Fibroblast of the conjunctiva (primary cell): ENCODE data around the gene EPX.

ENCODE experiments used
- DNase-seq: peaks from one replicate; pipeline ENCODE4 v3.0.0-alpha.2; 2010; ENCODE audit warnings: low read depth

The EPX gene

DNA sequence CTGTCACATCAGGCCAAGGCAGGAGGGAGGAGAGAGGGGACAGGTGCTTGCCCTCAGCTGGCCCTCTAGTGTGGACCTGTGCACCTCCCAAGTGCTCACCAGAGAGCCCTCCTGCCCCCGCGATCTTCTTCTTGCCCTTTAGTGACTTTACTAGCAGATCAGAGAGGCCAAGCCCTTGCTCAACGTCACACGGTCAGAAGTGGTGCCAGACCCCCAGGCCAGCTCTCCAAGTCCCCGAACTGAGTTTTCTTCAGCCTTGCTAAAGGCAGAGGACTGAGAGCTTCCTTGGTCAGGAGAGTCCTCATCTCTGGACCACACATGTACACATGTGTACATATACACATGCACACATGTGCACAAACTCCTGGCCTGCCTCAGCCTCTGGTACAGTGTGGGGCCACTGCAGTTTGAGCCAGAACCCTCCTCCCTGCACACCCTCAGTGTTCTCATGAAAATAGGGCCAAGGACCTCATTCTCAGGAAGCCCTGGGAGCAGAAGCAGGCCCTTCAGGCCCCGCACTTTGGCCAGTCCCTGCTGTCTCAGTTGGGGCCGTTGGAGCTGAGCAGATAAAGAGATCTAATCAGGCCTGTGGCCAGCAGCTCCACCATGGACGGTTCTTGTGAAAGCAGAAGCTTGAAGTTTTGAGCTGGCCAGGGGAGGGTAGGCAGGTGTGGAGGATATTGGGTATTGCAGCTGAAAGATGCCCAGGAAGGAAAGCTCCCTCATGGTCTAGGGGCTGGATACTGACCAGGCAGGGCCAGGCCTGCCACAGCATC is 7.4 kb upstream of the EPX start:
- no peak for DNase-seq

DNA sequence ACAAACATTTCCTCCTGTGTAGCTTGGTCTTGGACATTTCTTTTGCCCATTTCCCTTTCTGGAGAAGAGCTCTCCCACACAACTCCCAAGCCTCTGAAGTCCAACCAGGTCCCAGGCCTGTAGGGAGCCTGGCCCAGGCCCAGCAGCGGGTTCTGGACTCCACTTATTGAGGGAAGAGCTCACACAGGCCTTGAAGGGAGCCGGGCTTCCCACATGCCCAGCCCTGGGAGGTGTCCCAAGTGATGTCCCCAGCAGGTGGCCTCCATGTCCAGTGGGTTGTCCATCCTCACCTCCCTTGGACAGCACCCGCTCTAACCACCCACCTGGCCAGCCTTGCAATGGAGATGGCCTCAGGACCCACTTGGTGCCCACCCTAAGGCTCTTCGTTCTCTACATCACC is 5.9 kb upstream of the EPX start:
- DNase-seq = no peak

DNA sequence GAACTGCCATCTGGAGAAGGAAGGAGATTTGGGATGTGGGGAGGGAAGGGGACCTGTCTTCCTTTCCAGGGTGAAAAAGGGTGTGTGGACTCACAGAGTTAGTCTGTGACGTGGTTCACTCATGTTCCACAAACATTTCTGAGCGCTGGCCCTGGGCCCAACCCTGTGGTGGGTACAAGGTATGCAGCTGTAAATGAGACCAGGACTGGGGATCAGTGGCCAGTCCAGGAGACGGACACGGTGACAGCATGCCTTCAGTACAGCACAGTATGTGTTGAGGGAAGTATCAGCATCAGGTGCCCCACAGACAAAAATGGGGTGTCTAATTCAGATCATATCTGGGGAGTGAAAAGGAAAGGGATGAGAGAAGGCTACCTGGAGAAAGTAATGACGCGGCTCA is 5.5 kb upstream of the EPX start:
- DNase-seq = no peak

DNA sequence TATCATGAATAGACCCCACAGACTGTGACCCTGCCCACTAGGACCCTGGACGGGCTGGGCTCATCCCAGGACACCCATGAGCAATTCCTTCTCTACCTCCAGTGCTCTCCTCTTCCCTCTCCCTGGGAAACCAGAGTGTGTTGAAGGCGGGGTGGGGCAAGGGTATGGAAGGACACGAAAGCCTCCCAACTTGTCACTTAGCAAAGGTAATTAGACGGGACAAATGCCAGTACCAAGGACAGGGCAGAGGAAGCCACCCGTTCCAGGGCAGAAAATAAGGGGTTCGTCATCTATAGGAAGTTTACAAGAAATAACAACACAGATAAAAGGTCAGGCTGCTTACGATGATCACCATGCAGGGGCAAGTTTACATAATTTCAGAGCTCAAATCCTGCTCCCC is 4.9 kb upstream of the EPX start:
- DNase-seq = no peak

DNA sequence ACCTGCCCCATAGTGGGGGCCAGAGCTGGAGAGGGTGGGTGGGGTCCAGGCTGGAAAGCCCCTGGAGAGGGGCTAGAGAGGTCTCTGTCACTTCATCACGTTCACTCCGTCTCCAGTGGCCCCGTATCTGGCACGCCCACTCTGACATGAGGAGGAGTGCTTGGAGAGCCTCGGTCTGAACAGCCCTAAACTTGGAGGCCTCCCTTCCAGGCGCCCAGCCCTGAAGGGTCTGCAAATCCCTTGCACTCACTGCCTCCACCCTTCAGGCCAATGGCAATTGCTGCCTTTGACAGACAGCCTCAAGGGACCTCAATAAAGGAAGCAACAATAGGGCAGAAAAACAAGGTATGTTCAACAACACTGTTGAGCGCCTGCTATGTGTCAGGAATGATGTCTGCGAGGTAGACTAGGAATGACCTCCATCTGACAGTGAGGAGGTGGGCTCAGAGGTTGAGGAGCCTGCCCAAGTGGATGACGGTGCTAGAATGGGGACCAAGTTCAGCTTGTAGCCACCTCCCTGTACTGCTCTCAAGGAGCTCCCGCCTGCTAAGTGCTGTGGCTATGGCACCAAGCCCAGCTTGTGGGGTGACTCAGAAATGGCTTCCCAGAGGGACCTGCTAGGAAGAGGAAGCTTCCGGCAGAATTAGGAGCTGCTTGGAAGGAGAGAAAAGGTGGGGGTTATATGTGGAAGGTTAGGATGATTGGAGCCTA is 2.9 kb upstream of the EPX start:
- peak; percentile 53 for DNase-seq

DNA sequence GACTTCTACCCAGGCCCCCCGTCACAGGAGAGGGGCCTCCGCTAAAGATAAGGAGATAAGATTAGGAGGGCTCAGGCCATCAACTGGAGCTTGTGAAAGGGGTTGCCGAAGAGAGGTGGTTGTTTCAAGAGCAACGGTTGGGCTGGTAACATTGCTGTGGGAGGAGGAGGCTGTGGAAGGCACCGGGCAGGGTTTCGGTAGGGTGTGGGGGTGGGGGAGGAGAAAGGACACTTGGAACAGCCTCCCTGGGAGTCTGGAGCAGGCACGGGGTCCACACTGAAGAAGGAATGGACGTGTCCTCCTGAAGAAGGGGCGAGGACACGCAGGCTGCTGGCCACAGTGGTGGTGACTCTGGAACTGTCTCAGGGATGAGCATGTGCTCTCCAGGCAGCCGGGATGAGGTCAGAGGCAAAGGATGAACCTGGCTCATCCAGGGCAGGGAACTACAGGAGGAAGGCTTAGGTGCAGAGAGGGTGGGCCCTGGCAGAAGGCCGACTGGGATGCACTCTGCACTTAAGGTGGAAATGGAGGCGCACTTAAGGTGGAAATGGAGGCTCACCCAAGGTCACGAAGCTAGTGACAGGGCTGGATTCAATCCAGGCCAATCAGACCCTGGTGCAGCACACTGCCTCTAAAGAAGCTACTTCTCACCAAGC is 1.2 kb upstream of the EPX start:
- no peak for DNase-seq

DNA sequence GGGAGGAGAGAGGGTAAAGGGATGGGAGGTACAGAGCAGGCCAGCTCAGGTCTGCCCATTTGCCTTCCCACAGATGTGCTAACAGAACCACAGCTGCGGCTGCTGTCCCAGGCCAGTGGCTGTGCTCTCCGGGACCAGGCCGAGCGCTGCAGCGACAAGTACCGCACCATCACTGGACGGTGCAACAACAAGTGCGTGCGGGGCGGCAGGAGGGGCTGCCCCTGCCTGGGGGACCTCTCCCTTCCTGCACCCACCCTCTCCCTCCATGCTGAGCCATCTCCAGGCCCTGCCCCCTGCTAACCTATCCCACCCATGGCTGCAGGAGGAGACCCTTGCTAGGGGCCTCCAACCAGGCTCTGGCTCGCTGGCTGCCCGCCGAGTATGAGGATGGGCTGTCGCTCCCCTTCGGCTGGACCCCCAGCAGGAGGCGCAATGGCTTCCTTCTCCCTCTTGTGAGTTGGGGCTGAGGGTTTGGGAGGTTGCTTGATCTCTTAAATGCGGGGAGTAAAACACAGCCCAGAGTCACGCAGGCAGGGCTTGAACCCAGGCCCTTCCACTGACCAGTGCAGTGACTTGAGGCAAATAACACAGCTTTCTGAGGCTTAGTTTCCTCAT is 1.2 kb downstream of the EPX start:
- DNase-seq = no peak

DNA sequence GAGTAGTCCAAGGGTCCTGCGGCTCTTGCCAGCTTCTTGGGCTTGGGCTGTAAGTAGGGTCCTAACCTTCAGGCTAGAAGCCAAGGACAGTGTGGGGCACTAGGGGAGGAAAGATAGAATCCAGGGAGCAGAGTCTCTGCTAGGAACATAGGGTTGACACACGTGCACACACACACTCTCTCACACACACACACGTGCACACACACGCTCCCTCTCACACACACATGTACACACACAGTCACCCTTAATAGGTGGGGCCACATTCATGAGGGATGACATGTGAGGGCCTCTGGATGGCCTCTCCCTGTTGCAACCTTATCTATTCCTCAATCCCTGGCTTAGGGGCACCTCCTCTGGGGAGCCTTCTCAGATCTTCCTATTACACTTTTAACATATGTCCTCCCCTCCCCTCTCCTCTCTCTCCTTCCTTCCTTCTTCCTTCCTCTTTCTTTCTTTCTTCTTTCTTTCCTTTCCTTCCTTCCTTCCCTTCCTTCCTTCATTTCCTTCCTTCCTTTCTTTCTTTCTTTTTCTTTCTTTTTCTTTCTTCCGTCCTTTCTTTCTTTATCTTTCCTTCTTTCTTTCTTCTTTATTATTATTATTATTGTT is 3.1 kb downstream of the EPX start:
- no peak for DNase-seq

DNA sequence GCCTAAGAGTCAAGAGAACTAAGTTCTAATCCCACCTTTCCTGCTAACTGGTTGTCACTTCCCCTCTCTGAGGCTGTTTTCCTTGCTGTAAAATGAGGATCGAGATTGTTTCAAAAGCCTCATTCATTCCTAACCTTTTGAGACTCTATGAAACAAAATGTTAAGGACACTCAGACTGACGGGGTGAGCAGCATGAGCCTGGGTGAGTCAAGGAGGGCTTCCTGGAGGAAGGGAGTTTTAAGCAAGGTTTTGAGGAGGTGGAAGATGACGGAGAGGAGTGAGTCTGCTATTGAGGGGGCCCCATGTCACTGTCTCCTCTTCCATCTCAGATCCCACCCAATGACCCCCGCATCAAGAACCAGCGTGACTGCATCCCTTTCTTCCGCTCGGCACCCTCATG is 4.1 kb downstream of the EPX start:
- no peak for DNase-seq

DNA sequence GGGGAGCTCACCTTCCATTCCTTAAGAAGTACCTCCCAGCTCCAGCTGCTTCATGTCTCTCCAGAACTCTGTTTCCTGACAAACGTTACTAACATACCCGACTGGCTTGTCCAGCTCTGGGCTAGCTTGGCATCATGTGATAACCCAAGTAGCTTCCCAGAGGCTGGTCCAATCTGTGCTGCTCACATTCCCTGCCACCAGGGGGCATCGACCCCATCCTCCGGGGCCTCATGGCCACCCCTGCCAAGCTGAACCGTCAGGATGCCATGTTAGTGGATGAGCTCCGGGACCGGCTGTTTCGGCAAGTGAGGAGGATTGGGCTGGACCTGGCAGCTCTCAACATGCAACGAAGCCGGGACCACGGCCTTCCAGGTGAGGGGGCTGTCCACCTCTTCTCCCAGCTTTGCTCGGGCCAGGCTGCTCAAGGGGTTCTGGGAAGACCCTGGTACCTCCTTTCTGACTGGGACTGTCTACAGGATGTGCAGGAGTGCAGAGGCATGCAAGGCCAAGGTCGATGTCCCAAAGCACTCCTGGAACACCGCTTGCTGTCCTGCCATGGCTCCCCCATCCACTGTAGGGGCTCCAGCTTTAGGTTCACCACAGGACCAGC is 7.6 kb downstream of the EPX start:
- no peak for DNase-seq

DNA sequence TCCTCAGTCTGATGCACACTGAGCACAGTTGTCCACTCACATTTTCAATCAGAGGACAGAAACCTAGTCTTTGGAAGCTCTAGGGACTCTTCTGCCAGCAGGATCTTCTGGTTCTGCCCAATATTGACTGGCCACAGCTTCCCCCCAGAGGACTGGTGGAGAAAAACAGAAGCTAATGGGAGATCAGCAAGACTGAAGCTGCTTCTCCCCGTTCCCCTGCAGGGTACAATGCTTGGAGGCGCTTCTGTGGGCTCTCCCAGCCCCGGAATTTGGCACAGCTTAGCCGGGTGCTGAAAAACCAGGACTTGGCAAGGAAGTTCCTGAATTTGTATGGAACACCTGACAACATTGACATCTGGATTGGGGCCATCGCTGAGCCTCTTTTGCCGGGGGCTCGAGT is 10.3 kb downstream of the EPX start:
- no peak for DNase-seq

DNA sequence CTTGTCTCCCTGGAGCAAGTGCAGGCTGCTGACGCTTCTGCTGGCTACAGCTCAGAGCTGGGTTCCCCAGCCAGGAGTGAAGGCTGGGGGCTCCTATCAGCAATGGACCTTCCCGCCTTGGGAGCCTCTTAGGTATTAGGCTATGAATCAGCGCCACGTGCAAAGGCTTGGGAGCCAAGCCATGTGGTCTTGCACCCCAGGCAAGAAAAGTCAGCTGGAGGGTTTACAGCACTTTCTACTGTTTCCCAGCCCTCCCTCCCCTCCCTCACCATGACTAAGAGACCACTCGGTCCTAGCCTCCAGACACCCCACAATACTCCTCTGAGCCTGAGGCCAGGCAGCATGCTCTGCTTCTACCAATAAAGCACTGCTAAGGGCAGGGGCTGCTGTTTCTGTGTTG is 12.3 kb downstream of the EPX start:
- no peak for DNase-seq

DNA sequence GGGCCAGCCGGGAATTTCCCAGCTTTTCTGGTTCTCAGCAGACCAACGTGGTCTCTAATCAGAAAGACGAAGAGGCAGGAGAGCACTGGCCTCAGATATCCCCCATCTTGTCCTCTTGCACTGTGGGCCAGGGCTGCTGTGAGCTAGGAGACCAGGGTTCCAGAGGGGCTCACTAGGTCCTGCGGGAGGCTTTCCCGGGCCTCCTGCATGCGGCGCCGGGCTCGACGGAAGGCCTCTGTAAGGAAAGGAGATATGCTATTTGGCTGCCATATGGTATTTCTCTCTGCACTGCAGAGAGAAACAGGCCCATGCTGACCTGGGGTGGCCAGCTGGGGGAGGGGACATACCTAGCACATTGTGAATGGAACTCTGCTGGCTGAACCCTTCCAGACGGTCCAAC is 13.4 kb downstream of the EPX start:
- no peak for DNase-seq

DNA sequence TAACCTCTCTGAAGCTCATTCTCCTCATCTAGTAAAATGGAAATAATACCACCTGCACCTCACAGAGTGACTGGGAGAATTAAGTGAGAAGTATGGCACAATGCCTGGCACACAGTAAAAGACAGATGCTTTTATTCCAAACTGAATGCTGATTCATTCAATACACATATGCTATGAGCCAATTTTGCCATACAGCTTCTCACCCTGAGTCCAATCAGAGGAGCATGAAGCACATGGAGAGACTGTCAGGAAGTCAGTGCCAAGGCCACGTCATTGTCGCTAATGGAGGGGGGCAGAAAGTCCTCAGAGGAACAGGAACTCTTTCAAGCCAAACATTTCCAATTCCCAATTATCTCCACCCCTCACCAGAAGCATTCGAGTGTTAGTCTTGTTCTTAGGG is 14.9 kb downstream of the EPX start:
- DNase-seq = no peak

DNA sequence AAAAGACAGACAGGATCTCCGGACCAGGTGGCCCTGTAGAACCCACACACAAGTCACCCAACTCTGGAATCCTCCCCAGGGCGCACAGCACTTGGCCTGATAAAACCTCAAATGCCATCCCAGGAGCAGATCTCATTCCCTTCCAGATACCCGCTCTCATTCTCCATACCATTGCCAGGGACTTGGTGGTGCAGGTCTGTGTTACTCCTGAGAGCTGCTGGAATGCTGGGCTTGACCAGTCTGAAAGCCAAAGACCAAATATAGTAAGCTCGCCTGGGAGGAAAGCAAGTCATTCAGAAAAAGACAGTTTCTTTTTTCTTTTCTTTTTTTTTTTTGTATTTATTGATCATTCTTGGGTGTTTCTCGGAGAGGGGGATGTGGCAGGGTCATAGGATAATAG is 15.8 kb downstream of the EPX start:
- DNase-seq = no peak

DNA sequence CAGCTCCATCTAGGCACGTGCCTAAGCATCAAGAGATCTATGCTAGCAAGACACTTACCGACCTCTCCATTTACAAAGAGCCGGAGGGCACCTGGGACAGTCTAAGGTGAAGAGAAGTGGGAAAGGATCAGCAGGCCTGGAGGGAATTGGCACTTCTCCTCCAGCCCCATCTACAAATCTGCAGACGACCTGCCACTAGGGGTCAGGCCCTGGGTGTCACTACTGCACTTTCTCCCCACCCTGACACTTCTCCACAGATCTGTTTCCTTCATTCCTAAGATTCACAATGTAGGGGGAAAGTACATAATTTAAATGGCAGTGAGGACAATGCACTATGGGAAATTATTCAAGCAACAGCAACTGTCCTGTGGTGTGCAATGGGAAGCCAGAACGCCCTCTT is 18.4 kb downstream of the EPX start:
- no peak for DNase-seq

DNA sequence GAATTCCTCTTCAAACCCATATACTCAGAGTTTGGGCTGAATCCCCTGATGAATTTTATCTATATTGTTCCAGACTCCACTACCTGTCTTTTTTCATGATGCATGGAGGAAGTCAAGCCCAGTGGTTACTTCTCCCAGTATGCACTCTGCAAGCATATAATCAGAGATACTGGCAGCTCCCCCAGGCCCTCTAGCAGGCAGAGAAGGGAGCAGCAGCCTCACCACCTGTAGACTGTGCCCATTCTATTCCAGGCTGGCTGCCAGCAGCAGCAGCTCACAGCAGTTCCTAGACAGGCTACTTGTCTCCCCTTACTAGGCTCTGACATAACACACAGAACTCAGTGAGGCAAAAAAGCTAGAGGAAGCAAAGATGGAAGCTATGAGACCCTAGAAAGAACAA is 23.2 kb downstream of the EPX start:
- DNase-seq = no peak

DNA sequence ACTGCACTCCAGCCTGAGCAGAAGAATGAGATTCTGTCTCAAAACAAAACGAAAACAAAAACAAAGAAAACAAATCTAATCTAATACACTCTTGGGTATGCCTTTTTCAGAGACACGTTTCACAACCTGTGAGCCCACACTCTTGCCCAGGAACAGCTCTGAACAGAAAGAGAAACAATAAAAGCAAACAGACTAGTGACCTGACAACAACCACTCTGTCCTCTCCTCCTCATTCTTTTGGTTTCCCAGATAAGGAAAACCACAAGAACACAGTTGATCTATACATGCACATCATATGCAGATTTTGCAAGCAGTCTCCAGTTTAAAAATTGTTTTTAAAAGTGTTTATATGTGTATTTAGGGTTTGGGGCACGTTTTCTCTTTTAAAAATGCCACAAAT is 25.2 kb downstream of the EPX start:
- no peak for DNase-seq

DNA sequence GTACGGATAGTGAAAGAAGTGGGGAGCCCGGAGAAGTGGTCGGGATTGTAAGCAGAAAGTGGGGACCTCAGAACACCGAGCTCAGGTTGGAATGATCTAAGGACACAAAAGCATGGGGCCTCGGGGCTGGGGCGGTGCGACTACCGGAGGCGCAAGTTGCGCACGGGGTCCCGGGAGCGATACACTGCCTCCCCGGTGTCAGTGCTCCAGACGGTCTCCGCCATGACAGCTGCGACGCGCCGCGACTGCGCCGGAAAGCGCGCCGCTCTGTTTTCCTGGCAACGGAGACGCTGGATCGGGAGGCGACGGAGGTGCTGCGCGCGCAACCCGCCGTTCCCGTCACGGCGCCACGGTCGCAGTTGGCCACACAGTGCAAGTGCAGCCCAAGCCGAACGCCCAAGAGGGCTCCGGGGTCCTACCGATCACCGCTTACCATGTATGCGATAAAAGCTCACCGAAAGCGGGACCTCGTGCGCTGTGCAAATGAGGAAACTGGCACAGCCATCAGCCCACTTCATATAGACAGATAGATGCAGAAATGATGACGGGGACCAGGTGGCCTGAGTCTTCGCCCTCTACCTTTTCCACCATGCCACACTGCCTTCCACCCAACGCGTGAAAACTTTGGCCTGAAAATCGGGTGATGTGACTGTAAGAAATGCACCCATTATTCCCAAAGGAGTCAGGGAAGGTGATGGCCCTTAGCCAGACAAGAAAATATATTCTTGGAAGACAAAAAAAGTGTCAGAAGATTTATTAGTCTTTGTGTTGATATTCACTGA is 26.7 kb downstream of the EPX start, which contains the start of gene MKS1:
TSS of gene MKS1 (minus strand) at position 249 of the 782 bp plus-strand sequence. CDS start at position 224, 25 bp downstream.
- peak; percentile 87 for DNase-seq

DNA sequence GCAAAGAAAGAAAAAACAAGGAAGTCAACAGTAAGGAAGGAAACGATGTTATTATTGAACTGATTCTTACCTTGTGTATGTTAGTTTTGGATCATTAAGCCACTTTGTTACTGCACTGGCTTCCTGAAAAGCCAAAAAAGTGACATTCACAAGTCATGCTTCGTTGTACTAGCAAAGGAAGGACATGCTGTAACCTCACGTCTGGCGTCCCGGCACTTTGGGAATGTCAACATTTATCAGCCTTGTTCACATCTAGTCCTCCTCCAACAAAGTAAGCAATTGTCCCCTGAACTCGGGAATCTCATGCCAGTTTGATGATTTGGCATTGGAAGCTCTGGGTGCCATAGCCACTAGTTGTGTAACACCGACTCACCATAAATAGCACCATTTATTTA is 27.3 kb downstream of the EPX start:
- no peak for DNase-seq

DNA sequence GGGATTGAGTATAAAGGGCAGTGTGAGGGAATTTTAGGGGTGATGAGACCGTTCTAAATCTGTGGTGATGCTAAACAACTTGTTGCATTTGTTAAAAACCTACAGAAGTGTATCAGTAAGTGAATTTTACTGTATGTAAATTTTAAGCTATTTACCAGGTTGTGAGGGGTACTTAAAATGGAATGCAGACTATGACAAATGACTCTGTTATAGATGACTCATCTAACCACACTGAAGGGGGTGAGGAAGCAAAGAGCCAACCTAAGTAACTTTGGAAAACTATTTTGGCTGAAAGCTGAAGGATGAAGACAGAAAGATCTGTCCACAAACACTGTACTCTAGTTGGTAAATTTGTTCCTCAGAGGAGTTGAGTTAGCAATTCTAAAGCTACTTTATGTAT is 31.8 kb downstream of the EPX start:
- DNase-seq = no peak
